Measurements from ENCODE around the gene PDE4B. TPM values are rescaled to one million over a fixed set of nuclear protein-coding genes. Genes with fewer than 3 reads are reported as not detected.

Gene PDE4B
- total and polyA plus RNA-seq, 10 of the 15 experiments (the other 5 are each of a cell fraction or from before 2014, with no cell fraction given) = 3.0 to 13.2 (median 5.7) TPM

- TF ChIP-seq WRNIP1 (IDR thresholded peaks at IDR 0.05; ENCODE audit: borderline replicate concordance, low read depth, low read length) (no peak), ZNF622 (IDR thresholded peaks at IDR 0.05) (no peak), POLR2AphosphoS2 (IDR thresholded peaks at IDR 0.05; ENCODE audit: low read depth, low read length) (no peak), EED (IDR thresholded peaks at IDR 0.05; ENCODE audit: low read depth) (no peak), MEF2A (IDR thresholded peaks at IDR 0.05; ENCODE audit: insufficient read depth, low read depth, low read length) (no peak), TCF12 (IDR thresholded peaks at IDR 0.05; ENCODE audit: low read depth, low read length) (no peak), NFYA (IDR thresholded peaks at IDR 0.05; ENCODE audit: borderline replicate concordance, low read depth, low read length) (no peak)
These were observed 51.6 kb downstream of the PDE4B start (continued) for GRCh38 chr1:65844296-65844695.

GRCh38 chr1:65844821-65845534 lies 52.3 kb downstream of the PDE4B start:
- Histone ChIP-seq H3K79me2 (ENCODE audit: control insufficient read depth, insufficient read depth, low read length) (no peaks in the 10 kb centered on the region), H4K20me1 (ENCODE audit: control insufficient read depth, insufficient read depth) (no peaks in the 10 kb centered on the region), H3K36me3 (ENCODE audit: control insufficient read depth in 2 of 2, insufficient read depth in 2 of 2, low read length in 1 of 2) (no peaks in the 10 kb centered on the region), H3K4me2 (ENCODE audit: control insufficient read depth, insufficient read depth) (no peak overlapping the region), H3K4me3 (no peak overlapping the region), H3K9ac (ENCODE audit: control insufficient read depth, insufficient read depth, low read length) (no peak overlapping the region), H3K27ac (ENCODE audit: control insufficient read depth, insufficient read depth) (no peak overlapping the region), H2AFZ (ENCODE audit: control insufficient read depth, low read depth, low read length) (no peak overlapping the region), H3K27me3 (replicated peaks in 1 of 2; ENCODE audit: control insufficient read depth in 2 of 2, insufficient read depth in 2 of 2, low read length in 1 of 2) (no peaks in the 10 kb centered on the region), H3K9me3 (replicated peaks; ENCODE audit: control insufficient read depth, insufficient read depth, low read length) (no peaks in the 10 kb centered on the region), H3K4me1 (ENCODE audit: control insufficient read depth, insufficient read depth, low read length) (no peaks in the 10 kb centered on the region)
- DNase-seq (ENCODE audit: low read depth, low spot score) (no peak), ATAC-seq (no peak), FAIRE-seq (no peak)
- TF ChIP-seq EED (IDR thresholded peaks at IDR 0.05; ENCODE audit: low read depth) (no peak), PBX3 (IDR thresholded peaks at IDR 0.05; ENCODE audit: insufficient replicate concordance, low read depth, low read length) (no peak), POLR2A (IDR thresholded peaks at IDR 0.05; ENCODE audit: low read depth, low read length) (no peak), CEBPB (IDR thresholded peaks at IDR 0.05; ENCODE audit: borderline replicate concordance in 1 of 2, low read depth in 2 of 2, low read length in 2 of 2) (no peak), SMAD5 (IDR thresholded peaks at IDR 0.05; ENCODE audit: low read depth) (no peak), NR2F1 (conservative IDR thresholded peaks at IDR 0.05) (no peak), KLF5 (IDR thresholded peaks at IDR 0.05; ENCODE audit: partially characterized antibody) (no peak), BMI1 (IDR thresholded peaks at IDR 0.05; ENCODE audit: borderline replicate concordance) (no peak)
- RAD21 ChIA-PET (ENCODE audit: unreplicated experiment) = no interaction called here
- in situ Hi-C loops (cut with MboI) = no loop called here
- SMC1A ChIA-PET (ENCODE audit: uncharacterized antibody, unreplicated experiment) = interaction anchor here (1.0 to 1.3 kb wide), 2 partner anchors 12 kb away, joined by 3 read pairs; no protein-coding TSS in a partner anchor
- WGBS (ENCODE audit: insufficient coverage, insufficient replicate concordance, low lambda C conversion rate, missing lambda C conversion rate) = 31% methylated on average over 3 of the region's 3 CpGs
- POLR2A ChIA-PET = no interaction called here
- no TSS peak for BruUV-seq (replicated peaks)
- CTCF ChIA-PET = interaction anchor here (0.9 to 1.1 kb wide), 2 partner anchors 9 to 34 kb away, joined by 3 read pairs; no protein-coding TSS in a partner anchor
- intact Hi-C loops (cut with micrococcal nuclease; ENCODE audit: unreplicated experiment) = no loop called here

Measured in GM12878 (cell line).